Measurements from ENCODE around the gene UBAP2L. TPM values are rescaled to one million over a fixed set of nuclear protein-coding genes. Genes with fewer than 3 reads are reported as not detected.

The UBAP2L gene
- total and polyA plus RNA-seq, 10 of the 15 experiments (the other 5 are each of a cell fraction or from before 2014, with no cell fraction given): 49.9 to 198 (median 152) TPM

- TF ChIP-seq, protein P1, sequence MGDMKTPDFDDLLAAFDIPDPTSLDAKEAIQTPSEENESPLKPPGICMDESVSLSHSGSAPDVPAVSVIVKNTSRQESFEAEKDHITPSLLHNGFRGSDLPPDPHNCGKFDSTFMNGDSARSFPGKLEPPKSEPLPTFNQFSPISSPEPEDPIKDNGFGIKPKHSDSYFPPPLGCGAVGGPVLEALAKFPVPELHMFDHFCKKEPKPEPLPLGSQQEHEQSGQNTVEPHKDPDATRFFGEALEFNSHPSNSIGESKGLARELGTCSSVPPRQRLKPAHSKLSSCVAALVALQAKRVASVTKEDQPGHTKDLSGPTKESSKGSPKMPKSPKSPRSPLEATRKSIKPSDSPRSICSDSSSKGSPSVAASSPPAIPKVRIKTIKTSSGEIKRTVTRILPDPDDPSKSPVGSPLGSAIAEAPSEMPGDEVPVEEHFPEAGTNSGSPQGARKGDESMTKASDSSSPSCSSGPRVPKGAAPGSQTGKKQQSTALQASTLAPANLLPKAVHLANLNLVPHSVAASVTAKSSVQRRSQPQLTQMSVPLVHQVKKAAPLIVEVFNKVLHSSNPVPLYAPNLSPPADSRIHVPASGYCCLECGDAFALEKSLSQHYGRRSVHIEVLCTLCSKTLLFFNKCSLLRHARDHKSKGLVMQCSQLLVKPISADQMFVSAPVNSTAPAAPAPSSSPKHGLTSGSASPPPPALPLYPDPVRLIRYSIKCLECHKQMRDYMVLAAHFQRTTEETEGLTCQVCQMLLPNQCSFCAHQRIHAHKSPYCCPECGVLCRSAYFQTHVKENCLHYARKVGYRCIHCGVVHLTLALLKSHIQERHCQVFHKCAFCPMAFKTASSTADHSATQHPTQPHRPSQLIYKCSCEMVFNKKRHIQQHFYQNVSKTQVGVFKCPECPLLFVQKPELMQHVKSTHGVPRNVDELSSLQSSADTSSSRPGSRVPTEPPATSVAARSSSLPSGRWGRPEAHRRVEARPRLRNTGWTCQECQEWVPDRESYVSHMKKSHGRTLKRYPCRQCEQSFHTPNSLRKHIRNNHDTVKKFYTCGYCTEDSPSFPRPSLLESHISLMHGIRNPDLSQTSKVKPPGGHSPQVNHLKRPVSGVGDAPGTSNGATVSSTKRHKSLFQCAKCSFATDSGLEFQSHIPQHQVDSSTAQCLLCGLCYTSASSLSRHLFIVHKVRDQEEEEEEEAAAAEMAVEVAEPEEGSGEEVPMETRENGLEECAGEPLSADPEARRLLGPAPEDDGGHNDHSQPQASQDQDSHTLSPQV (IDR thresholded peaks at IDR 0.05): no peak; the same call in 1 of the 2 replicates
- TF ChIP-seq PRDM15 (CRISPR knock-in tag; IDR thresholded peaks at IDR 0.05) (no peak), NRF1 (conservative IDR thresholded peaks at IDR 0.05; ENCODE audit: low read depth, low read length) (peak; percentile 49; the same call in 1 of the 2 replicates), POLR2AphosphoS2 (IDR thresholded peaks at IDR 0.05; ENCODE audit: low read depth, low read length) (peak; percentile 85), IKZF2 (IDR thresholded peaks at IDR 0.05) (peak; percentile 34 to 40; a peak in 1 of 4 replicates), SREBF1 (IDR thresholded peaks at IDR 0.05; ENCODE audit: low read length) (no peak; the same call in 1 of the 2 replicates), KLF5 (IDR thresholded peaks at IDR 0.05; ENCODE audit: partially characterized antibody) (peak; percentile 16), CBFB (IDR thresholded peaks at IDR 0.05; ENCODE audit: low read depth) (peak; percentile 66), ELK1 (IDR thresholded peaks at IDR 0.05; ENCODE audit: low read depth, low read length) (no peak; the same call in 1 of the 2 replicates), ZNF687 (IDR thresholded peaks at IDR 0.05) (no peak), BCL11A (IDR thresholded peaks at IDR 0.05; ENCODE audit: low read depth, low read length) (peak; percentile 28; the same call in 1 of the 2 replicates)
- TF ChIP-seq, protein P2, sequence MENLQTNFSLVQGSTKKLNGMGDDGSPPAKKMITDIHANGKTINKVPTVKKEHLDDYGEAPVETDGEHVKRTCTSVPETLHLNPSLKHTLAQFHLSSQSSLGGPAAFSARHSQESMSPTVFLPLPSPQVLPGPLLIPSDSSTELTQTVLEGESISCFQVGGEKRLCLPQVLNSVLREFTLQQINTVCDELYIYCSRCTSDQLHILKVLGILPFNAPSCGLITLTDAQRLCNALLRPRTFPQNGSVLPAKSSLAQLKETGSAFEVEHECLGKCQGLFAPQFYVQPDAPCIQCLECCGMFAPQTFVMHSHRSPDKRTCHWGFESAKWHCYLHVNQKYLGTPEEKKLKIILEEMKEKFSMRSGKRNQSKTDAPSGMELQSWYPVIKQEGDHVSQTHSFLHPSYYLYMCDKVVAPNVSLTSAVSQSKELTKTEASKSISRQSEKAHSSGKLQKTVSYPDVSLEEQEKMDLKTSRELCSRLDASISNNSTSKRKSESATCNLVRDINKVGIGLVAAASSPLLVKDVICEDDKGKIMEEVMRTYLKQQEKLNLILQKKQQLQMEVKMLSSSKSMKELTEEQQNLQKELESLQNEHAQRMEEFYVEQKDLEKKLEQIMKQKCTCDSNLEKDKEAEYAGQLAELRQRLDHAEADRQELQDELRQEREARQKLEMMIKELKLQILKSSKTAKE (IDR thresholded peaks at IDR 0.05; ENCODE audit: low read depth, poor library complexity, severe bottlenecking): peak; percentile 75
Observed at GRCh38 chr1:154272217-154272998, 51.7 kb downstream of the UBAP2L start, which contains the start of gene HAX1 (continued).
